ENCODE data around the gene NAGA.
"Not testable (repeated sequence)": the region's sequence is repeated elsewhere in the genome, so short reads cannot be mapped to it uniquely, and the experiment has no call there.

NAGA gene

GRCh38 chr22:42074846-42075676 lies 4.4 kb upstream of the NAGA start:
- DNase-seq, result no peak

GRCh38 chr22:42074132-42074811 lies 3.7 kb upstream of the NAGA start, which contains the start of gene PHETA2:
Gene PHETA2 (plus strand): TSS chr22:42074248. CDS start chr22:42077294, 3,046 bp downstream.
- DNase-seq, result peak; percentile 81

GRCh38 chr22:42073621-42074041 lies 3.0 kb upstream of the NAGA start:
- no peak for DNase-seq

GRCh38 chr22:42072606-42073330 lies 2.2 kb upstream of the NAGA start:
- DNase-seq, result no peak

- not testable (repeated sequence) for DNase-seq
Observed at GRCh38 chr22:42071508-42071907, 896 bp upstream of the NAGA start.

GRCh38 chr22:42069801-42070516 lies 653 bp downstream of the NAGA start:
- no peak for DNase-seq

- no peak for DNase-seq
Observed at GRCh38 chr22:42068291-42068690, 2.3 kb downstream of the NAGA start.

- DNase-seq, result no peak
Observed at GRCh38 chr22:42067671-42068251, 2.9 kb downstream of the NAGA start.

GRCh38 chr22:42066937-42067336 lies 3.7 kb downstream of the NAGA start:
- DNase-seq, result no peak

- no peak for DNase-seq
Observed at GRCh38 chr22:42066126-42066761, 4.4 kb downstream of the NAGA start.

- no peak for DNase-seq
Observed at GRCh38 chr22:42065438-42066125, 5.0 kb downstream of the NAGA start.

GRCh38 chr22:42064629-42065028 lies 6.0 kb downstream of the NAGA start:
- no peak for DNase-seq

- DNase-seq, result no peak
Observed at GRCh38 chr22:42062506-42063170, 8.0 kb downstream of the NAGA start.

GRCh38 chr22:42061041-42061440 lies 9.6 kb downstream of the NAGA start:
- DNase-seq, result no peak

GRCh38 chr22:42060489-42060888 lies 10.1 kb downstream of the NAGA start:
- no peak for DNase-seq

GRCh38 chr22:42056757-42057511 lies 13.7 kb downstream of the NAGA start:
- DNase-seq, result no peak

GRCh38 chr22:42052765-42053164 lies 17.8 kb downstream of the NAGA start:
- DNase-seq, result no peak

- DNase-seq, result no peak
Observed at GRCh38 chr22:42050641-42051180, 19.9 kb downstream of the NAGA start.

- DNase-seq, result no peak
Observed at GRCh38 chr22:42041784-42042183, 28.8 kb downstream of the NAGA start.

GRCh38 chr22:42039271-42039670 lies 31.3 kb downstream of the NAGA start:
- DNase-seq, result no peak

Data from femur (tissue), 1 donor.